Neural progenitor cell (in vitro differentiated cells): ENCODE data around the gene PHOX2B.

ENCODE experiments used
- EZH2 ChIP-seq: fragments of 200-600 bp; sonication (generic); IDR thresholded peaks from 2 replicates; pipeline ENCODE4 v1.6.1; 2017; ENCODE audit warnings: antibody characterized with exemption, mild to moderate bottlenecking, moderate library complexity
- TF ChIP-seq, protein P1 (sequence below): fragments of 200-600 bp; sonication (generic); IDR thresholded peaks from 2 replicates; pipeline ENCODE4 v1.5.1; 2017; ENCODE audit warnings: antibody characterized with exemption, mild to moderate bottlenecking

DNA sequence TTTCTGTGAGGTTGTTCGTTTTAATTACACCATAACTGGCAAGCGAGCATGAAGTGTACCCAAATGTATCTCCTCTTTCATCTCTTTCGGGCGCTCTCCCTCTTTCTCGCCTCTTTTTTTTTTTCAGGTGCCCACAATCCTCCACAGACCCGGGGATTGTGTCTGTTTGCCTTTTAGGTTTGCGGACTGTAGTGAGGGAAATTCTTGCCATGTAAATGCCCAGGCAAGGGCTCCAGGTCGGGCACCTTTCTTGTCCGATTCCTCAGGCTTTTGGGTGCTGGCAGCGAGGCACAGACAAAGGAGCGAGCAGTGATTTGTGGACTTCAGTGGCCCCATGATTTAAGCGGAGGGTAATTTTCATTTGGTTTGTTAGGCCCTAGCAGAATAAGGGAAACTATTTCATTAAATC lies 1.1 kb upstream of the PHOX2B start:
- TF ChIP-seq, protein P1, sequence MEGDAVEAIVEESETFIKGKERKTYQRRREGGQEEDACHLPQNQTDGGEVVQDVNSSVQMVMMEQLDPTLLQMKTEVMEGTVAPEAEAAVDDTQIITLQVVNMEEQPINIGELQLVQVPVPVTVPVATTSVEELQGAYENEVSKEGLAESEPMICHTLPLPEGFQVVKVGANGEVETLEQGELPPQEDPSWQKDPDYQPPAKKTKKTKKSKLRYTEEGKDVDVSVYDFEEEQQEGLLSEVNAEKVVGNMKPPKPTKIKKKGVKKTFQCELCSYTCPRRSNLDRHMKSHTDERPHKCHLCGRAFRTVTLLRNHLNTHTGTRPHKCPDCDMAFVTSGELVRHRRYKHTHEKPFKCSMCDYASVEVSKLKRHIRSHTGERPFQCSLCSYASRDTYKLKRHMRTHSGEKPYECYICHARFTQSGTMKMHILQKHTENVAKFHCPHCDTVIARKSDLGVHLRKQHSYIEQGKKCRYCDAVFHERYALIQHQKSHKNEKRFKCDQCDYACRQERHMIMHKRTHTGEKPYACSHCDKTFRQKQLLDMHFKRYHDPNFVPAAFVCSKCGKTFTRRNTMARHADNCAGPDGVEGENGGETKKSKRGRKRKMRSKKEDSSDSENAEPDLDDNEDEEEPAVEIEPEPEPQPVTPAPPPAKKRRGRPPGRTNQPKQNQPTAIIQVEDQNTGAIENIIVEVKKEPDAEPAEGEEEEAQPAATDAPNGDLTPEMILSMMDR: no peak
- peak; percentile 21 for TF ChIP-seq EZH2
